Daoy (cell line): Measurements from ENCODE around the gene DSE. TPM values are rescaled to one million over a fixed set of nuclear protein-coding genes. Genes with fewer than 3 reads are reported as not detected.

ENCODE experiments used
- DNase-seq: peaks from one replicate; pipeline ENCODE4 v3.0.0-alpha.2; 2015; ENCODE audit warnings: low read depth
- total RNA-seq: library from RNA; depleted of rRNA; stranded (reverse); fragments of >200 nt; shearing (Covaris generic); gene quantifications from 2 replicates; pipeline ENCODE4 v1.2.3, GENCODE V29; 2014; rRNA removed

Gene DSE
- total RNA-seq, 1 experiment from 2014 or later: 29.5 TPM

DNA sequence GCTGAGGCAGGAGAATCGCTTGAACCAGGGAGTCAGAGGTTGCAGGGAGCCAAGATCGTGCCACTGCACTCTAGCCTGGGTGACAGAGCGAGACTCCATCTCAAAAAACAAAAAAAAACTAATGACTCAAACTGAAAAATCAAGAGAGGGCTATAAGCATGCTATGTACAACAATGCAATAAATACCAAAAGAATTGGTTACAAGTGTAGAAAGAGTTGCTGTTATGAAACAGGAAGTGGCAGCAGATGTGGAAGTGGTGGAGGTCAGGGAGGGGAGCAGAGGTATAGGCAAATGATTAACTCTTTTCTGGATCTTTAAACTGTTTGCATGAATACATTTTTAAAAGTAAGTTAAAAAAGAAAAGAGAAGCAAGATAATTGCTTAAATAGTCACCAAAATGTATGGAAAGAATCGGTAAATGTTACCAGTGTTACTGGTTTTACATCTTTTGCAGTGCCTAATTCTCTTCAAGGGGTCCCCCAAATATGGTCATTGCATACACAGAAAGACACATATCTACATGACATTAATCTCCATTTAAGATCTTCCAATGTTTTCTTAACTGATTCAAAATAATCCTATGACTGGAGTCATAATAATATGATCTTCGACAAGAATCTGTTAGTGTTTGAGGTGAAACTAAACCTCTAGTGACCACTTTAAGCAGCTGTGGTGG lies 105.4 kb downstream of the DSE start:
- no peak for DNase-seq

GRCh38 chr6:116482780-116483179 lies 112.0 kb downstream of the DSE start:
- DNase-seq: no peak

DNA sequence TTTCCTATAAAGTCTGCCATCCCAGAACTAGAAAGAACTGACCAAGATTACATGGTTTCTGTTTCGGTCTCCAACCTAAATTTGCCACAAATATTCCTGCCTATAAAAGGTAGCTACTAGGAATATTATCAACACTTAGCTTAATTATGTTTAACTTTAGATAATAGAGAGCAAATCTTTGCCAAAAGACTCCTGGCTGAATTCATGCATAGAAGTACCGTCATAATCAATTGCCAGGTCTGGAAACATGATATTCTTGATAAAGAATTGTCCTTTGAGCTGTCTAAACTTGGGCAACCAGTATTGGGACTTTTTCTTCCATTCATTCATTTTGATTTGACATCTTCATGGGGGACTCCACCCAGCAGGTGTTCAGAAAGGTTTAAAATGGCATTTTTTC lies 112.9 kb downstream of the DSE start:
- DNase-seq: no peak

- no peak for DNase-seq
Observed at GRCh38 chr6:116485559-116486184, 114.9 kb downstream of the DSE start.

DNA sequence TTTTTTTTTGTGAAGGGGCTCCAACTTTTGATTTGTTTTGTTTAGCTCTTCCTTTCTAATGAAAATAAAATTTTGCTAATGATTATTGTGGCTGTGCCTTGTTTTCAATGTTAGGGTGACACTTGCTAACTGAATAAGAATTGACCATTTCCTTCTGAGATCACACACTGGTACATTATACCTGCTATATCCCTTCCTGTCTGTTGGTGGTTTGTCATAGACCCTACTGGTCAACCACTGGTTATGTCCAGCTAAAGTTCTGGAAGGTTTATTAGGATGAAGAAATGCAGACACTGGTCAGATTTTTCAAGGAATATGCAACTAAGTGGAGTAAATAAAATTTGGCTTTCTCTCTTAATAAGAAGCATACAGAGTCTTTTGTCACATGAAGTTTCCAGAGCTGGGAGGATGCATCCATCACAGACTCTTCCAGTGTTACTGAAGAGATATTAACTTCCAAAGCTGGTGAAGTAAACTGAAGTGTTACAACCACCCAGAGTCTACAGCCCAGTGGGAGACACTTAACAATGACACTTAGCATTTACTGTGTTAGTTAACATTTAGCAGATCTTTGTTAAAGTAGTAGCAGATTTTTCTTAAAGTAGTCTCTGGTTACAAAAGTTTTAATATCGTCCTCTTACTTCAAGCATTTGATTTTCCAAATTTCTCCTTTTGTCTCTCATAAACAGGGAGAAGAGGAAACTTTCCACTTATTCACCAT lies 121.0 kb downstream of the DSE start:
- no peak for DNase-seq

- peak; percentile 55 for DNase-seq
Observed at GRCh38 chr6:116492331-116493067, 121.8 kb downstream of the DSE start.

Other genes starting within 250 kb of the DSE start
- gene COL10A1, start 244.8 kb upstream of the DSE start, total RNA-seq: 0.17 TPM in 1 of 2 replicates, not detected in the other
- gene TSPYL4, start 116.9 kb upstream of the DSE start, total RNA-seq: 7.6 and 11.7 TPM in 2 replicates
- 36.9 and 41.2 TPM in 2 replicates for gene TSPYL1, start 91.0 kb upstream of the DSE start, total RNA-seq
- gene CALHM6, start 90.4 kb downstream of the DSE start, total RNA-seq: 6.0 and 11.7 TPM in 2 replicates
- gene CALHM5, start 140.7 kb downstream of the DSE start, total RNA-seq: 2.7 and 3.2 TPM in 2 replicates
- not detected in 2 replicates for gene TRAPPC3L, start 174.7 kb downstream of the DSE start, total RNA-seq
- not detected in 2 replicates for gene CALHM4, start 182.8 kb downstream of the DSE start, total RNA-seq
- gene RWDD1, start 200.6 kb downstream of the DSE start, total RNA-seq: 39.0 and 51.6 TPM in 2 replicates
- under 0.01 TPM in 1 of 2 replicates, not detected in the other for gene RSPH4A, start 245.5 kb downstream of the DSE start, total RNA-seq